ENCODE data around the gene OXCT1.

The OXCT1 gene

DNA sequence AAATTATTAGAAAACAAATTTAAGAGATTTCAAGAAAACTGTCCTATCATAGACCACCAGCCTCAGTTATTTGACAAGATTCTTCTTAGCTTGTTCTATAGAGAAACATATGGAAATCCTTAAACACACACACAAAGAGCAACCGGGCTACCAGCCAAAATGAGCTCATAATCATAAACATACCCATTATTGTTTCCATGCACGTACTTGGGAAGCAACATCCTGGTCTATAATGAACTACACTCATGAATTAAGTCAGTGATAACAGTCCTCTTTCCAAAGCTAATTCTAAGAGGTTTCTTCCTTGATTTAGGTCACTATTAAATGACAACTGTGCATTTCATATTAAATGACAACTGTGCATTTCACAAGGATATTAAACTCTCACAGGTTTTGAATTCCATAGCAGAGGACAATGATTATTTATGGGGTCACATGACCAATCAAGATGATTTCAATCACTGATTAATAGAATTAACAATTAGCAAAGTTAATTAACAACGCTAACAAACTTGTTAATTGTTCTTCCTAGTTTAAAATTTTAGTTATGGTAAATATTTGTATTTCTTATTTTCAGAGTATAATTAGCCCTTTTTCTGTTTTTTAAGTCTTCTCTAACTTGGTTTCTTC lies 77.0 kb downstream of the OXCT1 start:
- Histone ChIP-seq H3K23ac (ENCODE audit: low read length) (no peak overlapping the region), H3K27me3 (ENCODE audit: insufficient read depth, low read length) (no peaks in the 10 kb centered on the region), H3K27ac (ENCODE audit: low read depth, low read length) (no peak overlapping the region), H2BK120ac (ENCODE audit: insufficient read depth, low read length, poor library complexity) (peak overlapping the region; percentile 51), H3K36me3 (ENCODE audit: control insufficient read depth in 1 of 2, insufficient read depth in 2 of 2, low read length in 2 of 2) (no peaks in the 10 kb centered on the region), H4K12ac (ENCODE audit: low read depth, low read length) (no peak overlapping the region), H2BK5ac (ENCODE audit: low read depth, low read length, poor library complexity) (no peak overlapping the region), H3K79me1 (ENCODE audit: low read length) (peaks cover 12% of the 10 kb centered on the region), H3K4me2 (ENCODE audit: low read length) (no peak overlapping the region), H3K79me2 (ENCODE audit: control insufficient read depth, insufficient read depth, low read length, poor library complexity) (no peaks in the 10 kb centered on the region), H2BK12ac (ENCODE audit: low read length) (no peak overlapping the region), H3K4ac (ENCODE audit: low read depth, low read length) (no peak overlapping the region), H3K4me3 (ENCODE audit: low read depth, low read length) (no peak overlapping the region), H3K14ac (ENCODE audit: low read length) (no peak overlapping the region), H3K4me1 (ENCODE audit: control insufficient read depth in 1 of 2, insufficient read depth in 2 of 2, low read length in 2 of 2) (peaks cover 6 to 8% of the 10 kb centered on the region in 2 experiments), H4K8ac (ENCODE audit: low read depth, low read length) (no peak overlapping the region), H2AK5ac (ENCODE audit: low read length) (no peak overlapping the region), H3K9ac (ENCODE audit: low read length) (no peak overlapping the region), H2AFZ (ENCODE audit: insufficient read depth, low read length, poor library complexity) (no peak overlapping the region), H3K18ac (ENCODE audit: low read length) (no peak overlapping the region), H4K91ac (ENCODE audit: low read depth, low read length) (no peak overlapping the region), H3K9me3 (ENCODE audit: insufficient read depth, low read depth, low read length) (no peaks in the 10 kb centered on the region)
- no CpG with 5 or more reads among the region's 3 CpGs for WGBS (ENCODE audit: extremely low coverage, insufficient coverage, insufficient read length)
- DNase-seq, result no peak

DNA sequence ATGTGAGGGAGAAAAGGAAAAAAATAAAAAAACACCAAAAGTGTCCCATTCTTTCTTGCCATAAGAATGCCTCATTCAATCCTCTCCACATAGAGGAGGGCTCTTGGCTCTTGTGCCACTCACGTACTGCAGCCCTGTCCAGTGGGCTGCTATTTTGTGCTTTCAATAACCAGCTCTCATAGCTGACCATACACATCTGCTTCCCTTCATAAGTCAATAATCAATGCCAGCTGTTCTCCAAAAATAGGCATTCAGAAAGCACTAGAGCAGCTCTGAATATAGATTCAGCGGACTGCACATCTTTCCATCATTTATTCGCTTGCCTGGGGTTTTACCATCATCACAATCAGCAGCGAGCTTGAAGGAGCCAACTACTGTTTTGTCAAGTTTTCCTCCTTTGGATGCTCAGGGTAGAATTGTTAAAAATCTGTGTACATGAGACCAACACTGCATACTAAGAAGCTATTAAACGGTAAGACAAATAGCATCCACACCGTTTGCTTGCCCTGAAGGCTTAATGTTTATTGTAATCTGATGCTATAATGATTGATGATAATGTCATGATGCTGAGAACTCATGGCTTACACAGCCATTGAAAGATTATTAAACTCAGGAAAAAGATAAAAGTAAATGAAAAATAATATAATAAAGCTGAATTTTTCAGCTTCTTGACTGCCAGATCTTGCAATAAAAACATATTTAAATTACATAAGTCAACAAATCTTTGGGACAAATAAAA lies 80.0 kb downstream of the OXCT1 start:
- no peak overlapping the region for H3K23ac ChIP-seq (ENCODE audit: low read length)
- H2BK12ac ChIP-seq (ENCODE audit: low read length), result peak overlapping the region; percentile 30
- no peak overlapping the region for H3K14ac ChIP-seq (ENCODE audit: low read length)
- H3K4ac ChIP-seq (ENCODE audit: low read depth, low read length), result no peak overlapping the region
- no peaks in the 10 kb centered on the region for H3K27me3 ChIP-seq (ENCODE audit: insufficient read depth, low read length)
- no peaks in the 10 kb centered on the region for H3K36me3 ChIP-seq (ENCODE audit: control insufficient read depth in 1 of 2, insufficient read depth in 2 of 2, low read length in 2 of 2)
- peaks cover 11 to 13% of the 10 kb centered on the region in 2 experiments for H3K4me1 ChIP-seq (ENCODE audit: control insufficient read depth in 1 of 2, insufficient read depth in 2 of 2, low read length in 2 of 2)
- no peak overlapping the region for H3K4me2 ChIP-seq (ENCODE audit: low read length)
- no peak overlapping the region for H4K12ac ChIP-seq (ENCODE audit: low read depth, low read length)
- no peak overlapping the region for H3K9ac ChIP-seq (ENCODE audit: low read length)
- H3K27ac ChIP-seq (ENCODE audit: low read depth, low read length), result no peak overlapping the region
- H2AFZ ChIP-seq (ENCODE audit: insufficient read depth, low read length, poor library complexity), result no peak overlapping the region
- WGBS (ENCODE audit: extremely low coverage, insufficient coverage, insufficient read length), result no CpG with 5 or more reads among the region's 6 CpGs
- no peaks in the 10 kb centered on the region for H3K9me3 ChIP-seq (ENCODE audit: insufficient read depth, low read depth, low read length)
- no peaks in the 10 kb centered on the region for H3K79me2 ChIP-seq (ENCODE audit: control insufficient read depth, insufficient read depth, low read length, poor library complexity)
- DNase-seq, result no peak
- H4K8ac ChIP-seq (ENCODE audit: low read depth, low read length), result no peak overlapping the region
- no peak overlapping the region for H3K4me3 ChIP-seq (ENCODE audit: low read depth, low read length)
- no peak overlapping the region for H2BK5ac ChIP-seq (ENCODE audit: low read depth, low read length, poor library complexity)
- H2BK120ac ChIP-seq (ENCODE audit: insufficient read depth, low read length, poor library complexity), result no peak overlapping the region
- no peak overlapping the region for H2AK5ac ChIP-seq (ENCODE audit: low read length)
- peak overlapping the region; percentile 55 for H4K91ac ChIP-seq (ENCODE audit: low read depth, low read length)
- peaks cover 17% of the 10 kb centered on the region for H3K79me1 ChIP-seq (ENCODE audit: low read length)
- H3K18ac ChIP-seq (ENCODE audit: low read length), result no peak overlapping the region

DNA sequence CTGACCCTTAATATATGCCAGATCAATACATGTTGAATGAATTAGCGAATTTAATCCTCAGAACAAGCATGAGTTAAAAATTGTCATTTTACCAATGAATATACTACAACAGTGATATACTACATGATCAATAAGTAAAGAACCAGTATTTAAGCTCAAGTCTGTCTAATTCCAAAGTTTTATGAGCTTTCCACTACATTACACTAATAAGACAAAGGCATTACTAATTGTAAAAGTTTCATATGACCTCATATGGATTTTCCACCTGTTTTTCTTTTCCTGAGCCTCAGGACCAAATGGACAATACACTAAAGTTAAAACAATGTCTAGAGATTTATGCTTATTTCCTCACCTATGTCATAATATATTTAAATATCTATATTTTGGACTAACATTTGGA lies 80.8 kb downstream of the OXCT1 start:
- H3K9me3 ChIP-seq (ENCODE audit: insufficient read depth, low read depth, low read length), result no peaks in the 10 kb centered on the region
- H2AFZ ChIP-seq (ENCODE audit: insufficient read depth, low read length, poor library complexity), result no peak overlapping the region
- H3K79me1 ChIP-seq (ENCODE audit: low read length), result peaks cover 11% of the 10 kb centered on the region
- no peak overlapping the region for H2BK12ac ChIP-seq (ENCODE audit: low read length)
- H3K4me3 ChIP-seq (ENCODE audit: low read depth, low read length), result no peak overlapping the region
- no peaks in the 10 kb centered on the region for H3K27me3 ChIP-seq (ENCODE audit: insufficient read depth, low read length)
- H3K4ac ChIP-seq (ENCODE audit: low read depth, low read length), result no peak overlapping the region
- H3K18ac ChIP-seq (ENCODE audit: low read length), result no peak overlapping the region
- H4K91ac ChIP-seq (ENCODE audit: low read depth, low read length), result no peak overlapping the region
- H3K27ac ChIP-seq (ENCODE audit: low read depth, low read length), result no peak overlapping the region
- no peaks in the 10 kb centered on the region for H3K79me2 ChIP-seq (ENCODE audit: control insufficient read depth, insufficient read depth, low read length, poor library complexity)
- no peak overlapping the region for H3K23ac ChIP-seq (ENCODE audit: low read length)
- no peaks in the 10 kb centered on the region for H3K36me3 ChIP-seq (ENCODE audit: control insufficient read depth in 1 of 2, insufficient read depth in 2 of 2, low read length in 2 of 2)
- no peak for DNase-seq
- H3K4me1 ChIP-seq (ENCODE audit: control insufficient read depth in 1 of 2, insufficient read depth in 2 of 2, low read length in 2 of 2), result peaks cover 5 to 8% of the 10 kb centered on the region in 2 experiments
- H3K9ac ChIP-seq (ENCODE audit: low read length), result no peak overlapping the region
- no CpG with 5 or more reads among the region's 1 CpG for WGBS (ENCODE audit: extremely low coverage, insufficient coverage, insufficient read length)
- H3K4me2 ChIP-seq (ENCODE audit: low read length), result no peak overlapping the region
- no peak overlapping the region for H3K14ac ChIP-seq (ENCODE audit: low read length)
- H2BK5ac ChIP-seq (ENCODE audit: low read depth, low read length, poor library complexity), result no peak overlapping the region
- H2AK5ac ChIP-seq (ENCODE audit: low read length), result no peak overlapping the region
- H4K12ac ChIP-seq (ENCODE audit: low read depth, low read length), result no peak overlapping the region
- H4K8ac ChIP-seq (ENCODE audit: low read depth, low read length), result no peak overlapping the region
- H2BK120ac ChIP-seq (ENCODE audit: insufficient read depth, low read length, poor library complexity), result no peak overlapping the region

DNA sequence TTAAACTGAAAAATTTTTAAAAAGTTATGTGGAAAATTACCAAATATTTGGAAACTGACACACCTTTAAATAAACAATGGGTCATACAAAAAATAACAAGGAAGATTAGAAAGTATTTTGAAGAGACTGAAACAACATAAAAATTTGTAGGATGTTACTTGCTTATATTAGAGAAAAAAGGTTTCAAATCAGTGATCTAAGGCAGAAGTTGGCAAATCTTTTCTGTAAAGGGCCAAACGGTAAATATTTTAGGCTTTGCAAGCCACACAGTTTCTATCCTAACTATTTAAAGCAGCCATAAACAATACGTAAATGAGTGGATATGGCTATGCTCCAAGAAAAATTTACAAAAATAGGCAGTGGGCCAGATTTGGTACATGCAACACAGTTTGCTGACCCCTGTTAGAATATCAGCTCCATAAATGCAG lies 81.3 kb downstream of the OXCT1 start:
- H3K9ac ChIP-seq (ENCODE audit: low read length), result no peak overlapping the region
- H2BK5ac ChIP-seq (ENCODE audit: low read depth, low read length, poor library complexity), result no peak overlapping the region
- H3K14ac ChIP-seq (ENCODE audit: low read length), result no peak overlapping the region
- H3K23ac ChIP-seq (ENCODE audit: low read length), result no peak overlapping the region
- H3K36me3 ChIP-seq (ENCODE audit: control insufficient read depth in 1 of 2, insufficient read depth in 2 of 2, low read length in 2 of 2), result no peaks in the 10 kb centered on the region
- no peak overlapping the region for H3K4me3 ChIP-seq (ENCODE audit: low read depth, low read length)
- H2BK12ac ChIP-seq (ENCODE audit: low read length), result no peak overlapping the region
- no peaks in the 10 kb centered on the region for H3K79me2 ChIP-seq (ENCODE audit: control insufficient read depth, insufficient read depth, low read length, poor library complexity)
- DNase-seq, result no peak
- no peak overlapping the region for H2AFZ ChIP-seq (ENCODE audit: insufficient read depth, low read length, poor library complexity)
- no peak overlapping the region for H3K18ac ChIP-seq (ENCODE audit: low read length)
- H3K79me1 ChIP-seq (ENCODE audit: low read length), result peaks cover 10% of the 10 kb centered on the region
- no peaks in the 10 kb centered on the region for H3K9me3 ChIP-seq (ENCODE audit: insufficient read depth, low read depth, low read length)
- H4K12ac ChIP-seq (ENCODE audit: low read depth, low read length), result no peak overlapping the region
- no peaks in the 10 kb centered on the region for H3K27me3 ChIP-seq (ENCODE audit: insufficient read depth, low read length)
- WGBS (ENCODE audit: extremely low coverage, insufficient coverage, insufficient read length), result no CpG with 5 or more reads among the region's 2 CpGs
- no peak overlapping the region for H3K4ac ChIP-seq (ENCODE audit: low read depth, low read length)
- no peak overlapping the region for H2AK5ac ChIP-seq (ENCODE audit: low read length)
- no peak overlapping the region for H3K4me2 ChIP-seq (ENCODE audit: low read length)
- no peak overlapping the region for H4K91ac ChIP-seq (ENCODE audit: low read depth, low read length)
- no peak overlapping the region for H3K27ac ChIP-seq (ENCODE audit: low read depth, low read length)
- no peak overlapping the region for H4K8ac ChIP-seq (ENCODE audit: low read depth, low read length)
- H2BK120ac ChIP-seq (ENCODE audit: insufficient read depth, low read length, poor library complexity), result no peak overlapping the region
- peaks cover 5 to 8% of the 10 kb centered on the region in 2 experiments for H3K4me1 ChIP-seq (ENCODE audit: control insufficient read depth in 1 of 2, insufficient read depth in 2 of 2, low read length in 2 of 2)
